ENCODE measurements around the gene GBA2.

The GBA2 gene

DNA sequence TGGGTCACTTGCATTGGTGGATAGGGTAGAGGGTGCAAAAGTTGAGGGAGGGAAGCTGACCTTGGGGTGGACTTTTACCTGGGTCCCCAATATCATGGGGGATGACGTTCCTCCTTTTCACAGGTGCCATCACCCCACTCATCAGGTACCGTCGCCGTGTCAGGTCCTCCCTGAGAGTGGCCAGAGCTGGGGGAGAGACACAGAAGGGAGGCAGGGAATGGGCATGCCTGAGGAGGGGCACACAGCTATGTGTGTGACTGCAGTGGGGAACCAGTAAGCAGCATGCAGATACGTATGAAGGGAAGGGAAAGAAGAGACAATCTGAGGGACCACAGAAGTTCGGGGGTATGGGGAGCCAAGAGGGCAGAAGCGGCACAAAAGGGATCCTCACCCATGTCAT, 10.1 kb downstream of the GBA2 start:
- DNase-seq (ENCODE audit: low read depth in 2 of 2), result no peak

DNA sequence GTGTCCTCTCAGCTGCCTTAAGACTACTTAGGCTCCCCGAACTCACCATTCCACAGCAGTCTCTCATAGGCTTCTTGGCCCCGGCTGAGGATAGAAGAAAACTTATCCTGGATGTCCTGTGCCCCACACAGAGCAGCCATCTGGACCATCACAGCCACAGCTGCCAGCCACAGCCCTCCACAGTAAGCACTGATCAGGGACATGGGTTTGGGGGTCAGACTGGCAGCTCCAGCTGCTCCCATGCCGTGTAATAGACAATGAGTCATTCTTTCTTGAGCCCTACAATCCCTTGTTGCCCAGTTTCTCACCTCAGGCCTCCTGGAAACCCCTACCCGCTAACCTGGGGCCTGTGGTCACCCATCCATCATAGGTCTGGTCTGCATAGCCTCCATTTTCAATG, 10.8 kb downstream of the GBA2 start:
- DNase-seq (ENCODE audit: low read depth in 2 of 2), result no peak

DNA sequence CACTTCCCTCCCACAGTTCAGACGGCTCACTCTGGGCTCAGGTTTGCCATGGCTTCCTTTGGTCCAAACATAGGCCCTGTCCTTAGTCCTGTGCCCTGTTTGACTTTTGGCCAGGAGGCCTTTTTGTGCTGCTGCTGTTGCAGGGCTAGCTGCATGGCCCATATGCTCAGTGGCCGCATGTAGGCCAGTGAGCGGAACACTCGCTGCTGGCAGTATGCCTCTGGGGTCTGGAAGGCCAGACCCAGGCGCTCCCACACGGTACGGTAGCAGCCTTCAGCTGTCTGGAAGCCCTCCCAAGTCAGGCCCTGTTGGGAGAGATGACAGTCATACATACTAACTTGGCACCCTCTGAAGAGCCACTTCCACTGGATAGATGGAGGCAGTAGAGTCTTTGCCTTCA, 11.9 kb downstream of the GBA2 start:
- no peak for DNase-seq (ENCODE audit: low read depth in 2 of 2)

DNA sequence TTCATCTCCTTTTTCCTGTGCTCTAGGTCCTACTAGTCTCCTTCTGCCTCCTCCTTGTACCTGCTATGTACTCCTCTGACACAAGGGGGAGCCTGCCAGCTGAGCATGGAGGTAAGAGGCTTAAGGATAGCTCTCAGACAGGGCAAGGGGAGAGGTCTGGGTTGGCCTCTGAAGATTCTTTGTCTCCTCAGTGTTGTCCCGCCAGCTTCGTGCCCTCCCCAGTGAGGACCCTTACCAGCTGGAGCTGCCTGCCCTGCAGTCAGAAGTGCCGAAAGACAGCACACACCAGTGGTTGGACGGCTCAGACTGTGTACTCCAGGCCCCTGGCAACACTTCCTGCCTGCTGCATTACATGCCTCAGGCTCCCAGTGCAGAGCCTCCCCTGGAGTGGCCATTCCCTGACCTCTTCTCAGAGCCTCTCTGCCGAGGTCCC, 12.8 kb downstream of the GBA2 start:
- peak in 1 of 2 donors; percentile 32 for DNase-seq (ENCODE audit: low read depth in 2 of 2)

DNA sequence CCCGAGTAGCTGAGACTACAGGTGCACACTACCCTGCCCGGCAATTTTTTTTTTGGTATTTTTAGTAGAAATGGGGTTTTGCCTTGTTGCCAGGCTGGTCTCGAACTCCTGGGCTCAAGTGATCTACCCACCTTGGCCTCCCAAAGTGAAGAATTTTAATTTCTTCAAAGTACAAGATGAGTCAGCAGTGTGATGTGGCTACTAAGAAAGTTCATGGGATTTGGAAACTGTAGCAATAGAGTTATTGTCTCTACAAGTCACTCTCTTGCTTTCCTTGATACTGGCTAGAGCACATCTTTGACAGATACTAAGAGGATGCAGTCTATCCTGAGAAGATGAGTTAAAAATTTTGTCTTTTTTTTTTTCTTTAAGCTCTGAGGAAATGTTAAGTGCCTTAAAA, 14.9 kb downstream of the GBA2 start:
- no peak for DNase-seq (ENCODE audit: low read depth in 2 of 2)

DNA sequence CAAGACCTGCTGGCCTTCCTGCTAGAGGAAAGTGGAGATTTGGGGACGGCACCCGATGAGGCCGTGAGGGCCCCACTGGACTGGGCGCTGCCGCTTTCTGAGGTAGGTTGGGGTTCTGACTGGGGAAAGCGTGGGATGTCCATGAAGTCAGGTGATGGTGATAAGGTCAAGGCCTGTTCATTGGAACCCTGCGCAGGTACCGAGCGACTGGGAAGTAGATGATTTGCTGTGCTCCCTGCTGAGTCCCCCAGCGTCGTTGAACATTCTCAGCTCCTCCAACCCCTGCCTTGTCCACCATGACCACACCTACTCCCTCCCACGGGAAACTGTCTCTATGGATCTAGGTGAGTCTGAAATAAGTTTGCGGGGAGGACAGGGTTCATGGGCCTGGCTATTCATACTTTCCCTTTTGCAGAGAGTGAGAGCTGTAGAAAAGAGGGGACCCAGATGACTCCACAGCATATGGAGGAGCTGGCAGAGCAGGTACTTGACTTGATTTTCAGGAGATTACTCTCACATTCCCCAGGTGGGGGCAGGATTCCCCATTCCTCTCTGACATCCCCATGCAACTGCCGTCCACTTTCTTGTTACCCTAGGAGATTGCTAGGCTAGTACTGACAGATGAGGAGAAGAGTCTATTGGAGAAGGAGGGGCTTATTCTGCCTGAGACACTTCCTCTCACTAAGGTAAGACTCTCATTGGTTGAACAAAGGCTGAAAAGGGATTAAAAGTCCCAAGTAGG, 16.1 kb downstream of the GBA2 start:
- no peak for DNase-seq (ENCODE audit: low read depth in 2 of 2)

DNA sequence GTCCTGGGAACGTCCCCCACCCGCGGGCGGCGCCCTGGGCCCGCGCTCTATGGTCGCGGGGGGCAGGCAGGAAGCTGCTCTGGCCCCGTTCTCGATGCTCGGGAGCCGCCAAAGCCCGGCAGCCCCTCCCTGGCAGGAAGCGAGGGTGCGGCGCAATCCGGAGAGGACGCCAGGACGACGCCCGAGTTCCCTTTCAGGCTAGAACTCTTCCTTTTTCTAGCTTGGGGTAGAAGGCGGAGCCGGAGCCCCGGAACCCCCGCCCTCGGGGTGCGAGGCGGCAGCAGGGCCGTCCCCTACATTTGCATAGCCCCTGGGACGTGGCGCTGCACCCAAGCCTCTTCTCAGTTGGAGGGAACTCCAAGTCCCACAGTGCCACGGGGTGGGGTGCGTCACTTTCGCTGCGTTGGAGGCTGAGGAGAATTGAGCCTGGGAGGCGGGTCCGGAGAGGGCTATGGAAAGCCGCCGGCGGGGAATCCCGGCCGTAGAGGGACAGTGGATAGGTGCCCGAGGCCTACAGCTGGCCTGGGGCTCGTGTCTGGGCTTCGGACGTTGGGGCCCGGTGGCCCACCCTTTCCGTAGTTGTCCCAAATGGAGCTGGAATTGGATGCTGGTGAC, 16.7 kb downstream of the GBA2 start, which contains the start of the genes CREB3 and TLN1:
CREB3 (plus strand) TSS at position 482 of the 615 bp plus-strand sequence; CDS start at position 589, 107 bp downstream.
TLN1 (minus strand) TSS at position 11 of the 615 bp plus-strand sequence. CDS start 6,501 bp downstream, outside the sequence.
- DNase-seq (ENCODE audit: low read depth in 2 of 2), result peak; percentile 97 to 98

DNA sequence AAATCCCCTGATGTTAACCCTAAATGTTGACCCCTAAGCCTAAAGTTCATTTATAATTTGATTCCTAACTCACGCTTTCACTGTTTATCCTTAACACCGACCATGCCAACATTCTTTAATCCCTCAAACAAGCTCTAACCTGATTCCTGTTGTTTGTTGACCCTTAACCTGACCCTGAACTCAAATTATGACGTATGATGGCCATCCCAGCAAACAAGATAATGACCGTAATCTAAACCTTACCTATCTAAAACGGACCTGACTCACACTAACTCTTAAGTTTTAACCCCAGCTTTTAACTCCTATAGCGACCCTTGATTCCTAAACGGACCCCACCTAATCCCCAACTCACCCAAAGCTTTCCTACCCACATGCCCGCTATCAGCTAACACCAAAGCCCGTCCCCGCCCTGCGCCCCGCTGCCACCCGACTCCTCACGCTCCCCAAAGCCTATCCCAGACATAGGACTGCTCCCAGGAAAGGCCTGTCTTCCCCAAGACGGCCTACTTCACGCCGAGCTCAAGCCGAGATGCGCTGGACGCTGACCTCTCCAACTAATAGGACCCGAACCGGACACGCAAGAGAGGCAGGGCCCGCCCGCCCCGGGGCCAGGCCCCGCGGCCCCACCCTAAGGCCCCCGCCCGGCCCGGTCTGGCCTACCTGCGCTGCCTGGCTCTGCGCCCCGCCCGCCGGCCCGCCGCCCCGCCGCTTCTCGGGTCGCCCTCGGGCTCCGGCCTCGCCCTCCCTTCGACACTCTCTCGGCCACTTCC, 17.4 kb downstream of the GBA2 start:
- DNase-seq (ENCODE audit: low read depth in 2 of 2), result no peak

DNA sequence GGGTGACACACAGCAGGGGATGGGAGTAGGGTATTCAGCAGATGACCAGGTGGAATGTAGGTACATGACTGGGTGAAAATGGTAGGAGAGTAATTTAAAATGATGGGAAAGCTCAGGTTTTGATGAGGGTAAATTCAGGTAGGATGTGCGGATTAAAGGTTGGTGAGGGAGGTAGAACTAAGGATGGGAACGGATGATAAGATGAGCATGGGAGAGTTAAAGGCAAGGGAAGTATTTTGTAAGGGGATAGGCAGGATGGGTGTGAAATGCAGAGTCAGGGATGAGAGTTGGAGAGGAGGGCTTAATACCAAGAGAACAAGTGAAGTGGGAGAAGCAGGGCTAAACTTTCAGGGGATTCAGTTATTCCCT, 18.6 kb downstream of the GBA2 start:
- DNase-seq (ENCODE audit: low read depth in 2 of 2), result no peak

DNA sequence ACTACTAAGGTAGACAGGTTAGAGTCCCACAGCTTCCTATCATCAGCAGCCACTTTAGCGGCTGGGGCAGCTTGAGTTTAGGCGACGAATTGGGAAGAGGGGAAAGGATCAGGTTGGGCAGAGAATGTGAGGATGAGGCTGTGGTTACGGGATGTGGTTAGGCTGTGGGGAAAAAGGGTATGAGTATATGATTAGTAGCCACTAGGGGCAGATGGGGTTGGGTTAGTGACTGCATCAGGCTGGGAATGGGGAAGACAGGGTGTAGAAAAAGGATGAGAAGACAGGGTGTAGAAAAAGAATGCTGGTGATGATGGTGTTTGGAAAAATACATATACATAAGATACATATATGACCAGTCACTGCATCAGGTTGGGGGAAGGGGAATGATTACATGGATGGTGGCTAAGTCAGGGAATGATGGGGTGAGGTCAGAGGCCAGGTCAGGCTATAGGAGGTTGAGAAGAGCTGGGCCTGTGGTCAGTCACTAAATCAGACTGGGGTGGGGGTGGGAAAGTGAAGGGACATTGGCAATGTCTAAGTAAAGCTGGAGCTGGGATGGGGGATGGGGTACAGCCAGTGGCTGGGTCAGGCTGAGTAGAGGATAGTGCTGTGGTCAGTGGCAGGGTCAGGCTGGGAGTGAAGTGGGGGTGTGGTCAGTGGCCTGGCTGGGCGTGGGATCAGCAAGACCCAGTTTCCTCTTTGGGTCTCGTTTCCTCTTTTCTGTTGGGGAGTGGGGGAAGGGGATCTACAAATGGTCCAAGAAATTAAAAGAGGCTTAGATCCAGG, 19.1 kb downstream of the GBA2 start:
- no peak for DNase-seq (ENCODE audit: low read depth in 2 of 2)

DNA sequence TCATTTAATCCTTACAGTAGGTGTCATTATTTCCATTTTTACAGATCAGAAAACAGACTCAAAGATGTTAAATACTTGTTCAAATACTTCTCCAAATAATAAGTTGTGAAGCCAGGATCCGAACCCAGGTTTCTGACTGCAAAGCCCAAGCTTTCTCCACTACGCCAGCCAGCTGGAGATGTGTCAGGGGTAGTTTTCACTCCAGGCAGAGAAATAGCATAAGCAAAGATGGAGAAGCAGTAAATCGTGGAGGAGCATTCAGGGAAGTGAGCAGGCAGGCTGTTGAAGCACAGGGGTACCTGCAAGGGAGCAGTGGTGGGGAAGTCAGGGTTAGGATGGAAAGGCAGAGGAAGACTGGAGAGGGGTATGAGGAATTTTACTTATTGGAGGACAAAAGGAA, 19.9 kb downstream of the GBA2 start:
- no peak for DNase-seq (ENCODE audit: low read depth in 2 of 2)

DNA sequence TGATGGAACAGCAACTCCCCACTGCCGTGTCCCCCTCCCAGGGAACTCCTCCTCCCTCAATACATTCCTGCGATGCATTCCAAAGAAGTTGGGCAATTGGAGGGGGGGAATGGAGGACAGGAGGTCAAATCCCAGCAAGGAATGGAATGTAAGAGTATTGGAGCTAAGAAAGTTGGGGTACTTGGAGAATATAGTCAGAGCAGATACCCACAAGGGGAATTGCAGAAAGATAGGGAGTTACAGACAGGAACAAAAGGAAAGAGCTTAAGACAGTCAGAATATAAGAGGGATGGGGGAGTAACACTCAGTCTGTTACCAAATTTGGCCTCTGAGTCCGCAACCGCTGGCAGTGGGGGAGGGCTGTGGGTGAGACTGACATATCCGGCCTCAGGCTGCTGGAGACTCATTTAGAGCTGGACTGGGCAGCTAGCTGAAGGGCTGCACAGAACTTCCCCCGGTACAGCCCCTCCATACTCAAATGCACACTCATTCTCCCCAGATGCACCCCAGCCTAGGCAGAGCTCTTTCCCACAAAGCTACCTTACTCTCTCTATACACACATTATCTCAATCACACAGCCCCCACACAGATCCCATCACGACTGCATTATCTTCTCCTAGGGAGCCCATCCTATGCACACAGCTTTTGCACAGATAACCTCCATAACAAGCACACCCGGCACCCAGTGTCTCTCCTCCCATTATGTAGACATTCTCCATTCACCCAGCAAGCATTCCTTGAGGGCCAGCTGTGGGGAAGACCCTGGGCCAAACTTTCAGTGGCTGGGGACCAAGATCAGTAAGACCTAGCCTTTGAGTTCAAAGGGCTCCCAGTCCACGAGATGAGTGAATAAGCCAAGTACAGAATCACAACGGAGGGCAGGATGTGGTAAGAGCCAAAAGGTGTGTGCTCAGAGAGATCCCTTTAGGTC, 20.7 kb downstream of the GBA2 start:
- peak; percentile 49 to 53 for DNase-seq (ENCODE audit: low read depth in 2 of 2)

DNA sequence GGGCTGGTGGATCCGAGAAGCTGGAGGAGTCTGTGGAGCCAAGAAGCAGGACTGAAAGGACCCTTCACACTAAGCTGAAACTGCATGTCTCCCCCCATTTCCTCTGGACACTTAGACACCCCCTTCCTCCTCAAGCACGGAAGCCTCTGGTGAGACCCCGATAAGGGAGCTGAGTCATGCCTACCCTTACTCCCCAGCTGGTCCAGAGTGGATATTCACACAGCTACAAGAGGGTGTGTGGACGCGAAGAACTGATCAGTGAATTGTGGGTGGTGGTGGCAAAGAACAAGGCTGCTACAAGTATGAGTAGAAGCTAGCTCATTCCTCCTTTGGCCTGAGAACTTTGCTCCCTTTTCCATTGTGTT, 21.4 kb downstream of the GBA2 start:
- no peak for DNase-seq (ENCODE audit: low read depth in 2 of 2)

DNA sequence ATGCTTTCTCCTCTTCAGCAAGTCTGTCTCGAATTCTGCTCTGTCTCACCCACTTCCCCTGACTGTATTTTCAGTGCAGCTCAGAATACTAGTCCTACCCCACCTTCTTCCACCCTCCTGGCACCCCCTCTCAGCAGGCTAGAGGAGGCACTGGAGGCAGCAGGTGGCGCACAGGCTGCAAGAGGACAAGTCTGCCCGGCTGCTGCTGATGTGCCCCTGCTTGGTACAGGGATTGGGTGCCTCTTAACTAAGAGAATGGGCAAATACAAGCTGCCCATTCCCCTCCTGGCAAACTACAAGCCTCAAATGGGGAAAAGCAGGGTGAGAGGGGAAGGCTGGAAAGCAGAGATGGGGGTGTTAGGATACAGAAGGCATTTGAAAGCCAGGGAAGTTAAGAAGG, 22.1 kb downstream of the GBA2 start:
- DNase-seq (ENCODE audit: low read depth in 2 of 2), result no peak

DNA sequence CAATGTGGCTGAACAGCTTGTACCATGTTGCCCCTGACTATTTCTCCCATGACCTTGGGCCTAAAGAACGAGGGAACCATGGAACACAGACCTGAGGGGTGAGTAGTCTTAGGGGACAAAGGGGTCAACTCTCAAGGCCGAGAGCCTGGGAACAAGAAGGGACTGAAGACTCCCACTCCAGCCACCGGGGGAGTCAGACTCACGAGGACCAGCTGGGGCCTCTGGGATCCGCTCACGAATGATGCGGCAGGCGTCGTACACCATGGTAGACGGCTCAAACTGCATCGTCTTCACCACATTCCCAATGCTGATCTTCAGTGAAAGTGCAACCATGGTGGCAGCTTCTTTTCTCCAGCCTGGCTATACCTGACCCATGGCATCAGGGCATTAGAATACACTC, 23.7 kb downstream of the GBA2 start:
- DNase-seq (ENCODE audit: low read depth in 2 of 2), result no peak

DNA sequence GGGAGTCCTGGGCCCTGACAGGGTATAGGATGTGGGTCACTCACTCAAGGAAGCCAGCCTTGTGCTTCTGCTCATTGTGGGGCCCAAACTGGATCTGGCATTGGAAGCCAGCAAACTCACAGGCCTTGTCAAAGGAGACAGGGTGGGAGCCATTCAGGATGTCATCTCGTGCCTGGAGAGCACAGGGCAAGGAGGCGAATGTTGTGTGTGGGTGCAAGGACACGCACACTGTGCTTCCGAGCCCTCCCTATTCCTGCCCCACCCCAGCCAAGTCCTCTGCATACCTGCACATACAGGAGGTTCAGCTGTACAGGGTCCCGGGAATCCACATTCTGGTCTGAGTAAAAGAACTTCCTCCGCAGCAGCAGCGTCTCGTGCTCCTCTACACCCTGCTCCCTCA, 25.1 kb downstream of the GBA2 start:
- no peak for DNase-seq (ENCODE audit: low read depth in 2 of 2)

DNA sequence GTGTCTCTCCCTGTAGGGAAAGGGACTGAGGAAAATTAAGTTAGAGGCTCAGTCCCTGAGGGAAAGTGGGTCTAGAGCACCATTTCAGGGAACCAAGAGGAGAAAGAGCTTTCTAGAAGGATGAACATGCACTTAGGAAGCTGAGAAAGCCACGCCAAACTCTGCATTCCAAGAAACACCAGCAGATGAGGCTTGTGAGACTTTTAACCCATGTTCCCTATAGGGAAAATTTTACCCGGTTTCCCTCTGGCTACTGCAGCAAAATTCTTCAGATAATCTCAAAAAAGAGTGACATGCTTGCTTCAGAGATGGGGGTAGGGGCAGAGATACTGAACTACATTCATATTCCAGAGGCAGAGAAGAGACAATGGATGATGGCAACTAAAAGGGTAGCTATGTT, 25.6 kb downstream of the GBA2 start:
- no peak for DNase-seq (ENCODE audit: low read depth in 2 of 2)

DNA sequence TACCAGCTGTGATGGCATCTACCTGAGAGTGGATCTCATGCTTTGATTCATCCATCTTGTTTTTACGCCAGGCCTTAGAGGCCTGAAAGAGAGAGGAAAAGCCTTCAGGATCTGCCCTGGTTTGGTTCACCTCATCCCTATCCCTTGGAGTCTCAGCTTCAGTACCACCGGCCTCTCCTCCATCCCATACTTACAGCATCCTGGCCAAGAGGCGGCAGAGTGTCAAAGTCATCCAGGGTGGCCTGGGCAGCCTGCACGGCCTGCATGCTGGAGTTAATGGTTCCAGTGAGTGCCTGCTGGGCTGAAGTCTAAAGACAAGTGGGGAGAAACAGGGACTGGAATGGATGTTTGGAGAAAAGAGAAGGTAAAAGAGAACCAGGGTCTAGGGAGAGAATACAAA, 29.5 kb downstream of the GBA2 start:
- no peak for DNase-seq (ENCODE audit: low read depth in 2 of 2)

DNA sequence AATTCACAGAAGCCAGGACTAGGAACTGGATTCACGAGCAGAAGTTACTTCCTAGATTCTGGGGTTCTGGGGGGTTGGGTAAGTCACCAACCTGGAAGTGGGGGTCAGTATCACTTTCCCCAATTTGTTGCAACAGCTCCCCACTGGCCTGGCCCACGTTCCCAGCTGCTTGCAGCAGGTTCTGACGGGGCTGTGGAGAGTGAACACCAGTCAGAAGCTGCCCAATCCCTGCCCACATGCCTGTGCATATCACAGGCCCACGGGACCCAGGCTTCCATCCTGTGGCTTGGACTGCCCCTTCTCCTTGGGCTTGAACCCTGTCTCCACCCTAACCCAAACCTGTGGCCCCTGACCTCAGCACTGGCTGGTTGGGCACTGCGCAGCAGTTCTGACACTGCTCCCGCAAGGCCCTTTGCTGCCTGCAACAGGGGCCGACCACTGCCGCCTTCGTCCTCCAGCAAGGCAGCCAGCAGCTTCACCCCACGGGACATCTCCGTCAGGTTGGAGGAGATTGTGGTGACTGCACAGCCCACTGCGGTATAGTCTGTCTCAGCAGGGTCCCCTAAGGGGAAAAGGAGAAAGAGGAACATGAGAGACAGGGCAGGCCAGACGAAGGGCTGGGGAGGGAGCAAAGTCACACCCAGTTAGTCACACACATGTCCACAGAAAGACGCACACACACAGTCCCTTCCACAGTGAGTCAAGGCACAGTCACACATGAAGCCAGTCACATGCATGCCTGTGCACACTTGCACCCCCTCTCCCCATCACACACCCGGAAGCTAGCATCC, 30.1 kb downstream of the GBA2 start:
- DNase-seq (ENCODE audit: low read depth in 2 of 2), result no peak
